Osteocyte (in vitro differentiated cells): ENCODE data around the gene PKP1. TPM values are rescaled to one million over a fixed set of nuclear protein-coding genes. Genes with fewer than 3 reads are reported as not detected.

Experiments used
- DNase-seq: peaks from one replicate; pipeline ENCODE4 v3.0.0; 2021; ENCODE audit warnings: mixed read lengths; ENCODE audit not compliant: unreplicated experiment; ENCODE audit errors: extremely low spot score
- H3K27ac Mint-ChIP-seq: one replicate; pipeline ENCODE4 v1.8.0; 2021; ENCODE audit warnings: mild to moderate bottlenecking, mixed read lengths; ENCODE audit not compliant: unreplicated experiment
- H3K27me3 Mint-ChIP-seq: one replicate; pipeline ENCODE4 v1.8.0; 2021; ENCODE audit warnings: mixed read lengths; ENCODE audit not compliant: unreplicated experiment
- H3K36me3 Mint-ChIP-seq: one replicate; pipeline ENCODE4 v1.8.0; 2021; ENCODE audit warnings: mixed read lengths; ENCODE audit not compliant: unreplicated experiment
- H3K4me1 Mint-ChIP-seq: one replicate; pipeline ENCODE4 v1.8.0; 2021; ENCODE audit warnings: mixed read lengths; ENCODE audit not compliant: unreplicated experiment
- H3K4me3 Mint-ChIP-seq: one replicate; pipeline ENCODE4 v1.8.0; 2021; ENCODE audit warnings: mild to moderate bottlenecking, moderate library complexity, mixed read lengths; ENCODE audit not compliant: unreplicated experiment
- H3K9me3 Mint-ChIP-seq: one replicate; pipeline ENCODE4 v1.8.0; 2021; ENCODE audit warnings: mixed read lengths; ENCODE audit not compliant: unreplicated experiment
- CTCF ChIP-seq: fragments of 200-600 bp; sonication (generic); IDR thresholded peaks from 2 replicates; pipeline ENCODE4 v1.5.0; 2021; ENCODE audit warnings: antibody characterized with exemption, mild to moderate bottlenecking, moderate library complexity
- total RNA-seq: library from RNA; stranded (reverse); gene quantifications from 2 replicates; pipeline ENCODE4 v1.2.1, GENCODE V29; 2021

Gene PKP1
- total RNA-seq, 1 donor from 2014 or later: not detected

- no peak overlapping the region for H3K27ac Mint-ChIP-seq
- H3K36me3 Mint-ChIP-seq: no peaks in the 10 kb centered on the region
- H3K4me1 Mint-ChIP-seq: peaks cover 10% of the 10 kb centered on the region
- no peak overlapping the region for H3K4me3 Mint-ChIP-seq
- peaks cover 23% of the 10 kb centered on the region for H3K27me3 Mint-ChIP-seq
- no peak for TF ChIP-seq CTCF
- H3K9me3 Mint-ChIP-seq: no peaks in the 10 kb centered on the region
- DNase-seq: no peak
Observed at GRCh38 chr1:201302163-201303152, 19.2 kb downstream of the PKP1 start.

GRCh38 chr1:201304126-201304525, 20.8 kb downstream of the PKP1 start:
- no peak for TF ChIP-seq CTCF

GRCh38 chr1:201305815-201306214, 22.5 kb downstream of the PKP1 start:
- Mint-ChIP-seq H3K9me3 (no peaks in the 10 kb centered on the region), H3K4me1 (peaks cover 22% of the 10 kb centered on the region), H3K27ac (no peak overlapping the region), H3K36me3 (no peaks in the 10 kb centered on the region), H3K27me3 (peaks cover 33% of the 10 kb centered on the region), H3K4me3 (no peak overlapping the region)
- DNase-seq: no peak
- TF ChIP-seq CTCF: no peak

More at GRCh38 chr1:201304126-201304525, 20.8 kb downstream of the PKP1 start:
- H3K4me3 Mint-ChIP-seq: no peak overlapping the region
- no peak for DNase-seq
- H3K4me1 Mint-ChIP-seq: peaks cover 17% of the 10 kb centered on the region
- no peaks in the 10 kb centered on the region for H3K9me3 Mint-ChIP-seq
- H3K27ac Mint-ChIP-seq: no peak overlapping the region
- H3K36me3 Mint-ChIP-seq: no peaks in the 10 kb centered on the region
- H3K27me3 Mint-ChIP-seq: peaks cover 28% of the 10 kb centered on the region

GRCh38 chr1:201307231-201307630, 23.9 kb downstream of the PKP1 start:
- Mint-ChIP-seq H3K27ac (no peak overlapping the region), H3K4me1 (peaks cover 24% of the 10 kb centered on the region), H3K27me3 (peaks cover 32% of the 10 kb centered on the region), H3K9me3 (no peaks in the 10 kb centered on the region), H3K4me3 (no peak overlapping the region), H3K36me3 (no peaks in the 10 kb centered on the region)
- no peak for DNase-seq
- no peak for TF ChIP-seq CTCF

- no peak overlapping the region for H3K27ac Mint-ChIP-seq
- H3K4me3 Mint-ChIP-seq: peak overlapping the region; percentile 27
- no peaks in the 10 kb centered on the region for H3K36me3 Mint-ChIP-seq
- peaks cover 34% of the 10 kb centered on the region for H3K27me3 Mint-ChIP-seq
- H3K9me3 Mint-ChIP-seq: no peaks in the 10 kb centered on the region
- peaks cover 21% of the 10 kb centered on the region for H3K4me1 Mint-ChIP-seq
- TF ChIP-seq CTCF: no peak
- no peak for DNase-seq
Observed at GRCh38 chr1:201307760-201308499, 24.6 kb downstream of the PKP1 start.
